PFSK-1 (cell line): Measurements from ENCODE around the gene TNRC6A.

ENCODE experiments used
- FOXP2 ChIP-seq: optimal IDR thresholded peaks from 2 replicates; pipeline ENCODE3; 2011; ENCODE audit warnings: borderline replicate concordance, control low read depth, inconsistent platforms; ENCODE audit not compliant: insufficient read depth; ENCODE audit errors: extremely low read length, extremely low read depth
- POLR2AphosphoS5 ChIP-seq: IDR thresholded peaks from 2 replicates; pipeline ENCODE4 v1.6.1; 2012; ENCODE audit warnings: low read depth, mild to moderate bottlenecking, control low read depth, low read length, moderate library complexity
- SIN3A ChIP-seq: IDR thresholded peaks from 2 replicates; pipeline ENCODE4 v1.6.1; 2012; ENCODE audit warnings: mild to moderate bottlenecking, low read length, moderate library complexity, borderline replicate concordance; ENCODE audit not compliant: insufficient read depth
- TAF1 ChIP-seq: IDR thresholded peaks from 2 replicates; pipeline ENCODE4 v1.6.1; 2012; ENCODE audit warnings: low read length, control low read depth, borderline replicate concordance; ENCODE audit not compliant: insufficient read depth
- TF ChIP-seq, protein P1 (sequence below), 2 experiments: IDR thresholded peaks; 2 replicates each; pipeline versions ENCODE4 v1.6.1 to v1.8.0; 2011 to 2012; ENCODE audit warnings: low read depth in 2 of 2, low read length in 2 of 2, control low read depth in 1 of 2, inconsistent platforms in 1 of 2, mild to moderate bottlenecking in 1 of 2, moderate library complexity in 1 of 2; ENCODE audit not compliant: insufficient read depth in 1 of 2

Gene TNRC6A

DNA sequence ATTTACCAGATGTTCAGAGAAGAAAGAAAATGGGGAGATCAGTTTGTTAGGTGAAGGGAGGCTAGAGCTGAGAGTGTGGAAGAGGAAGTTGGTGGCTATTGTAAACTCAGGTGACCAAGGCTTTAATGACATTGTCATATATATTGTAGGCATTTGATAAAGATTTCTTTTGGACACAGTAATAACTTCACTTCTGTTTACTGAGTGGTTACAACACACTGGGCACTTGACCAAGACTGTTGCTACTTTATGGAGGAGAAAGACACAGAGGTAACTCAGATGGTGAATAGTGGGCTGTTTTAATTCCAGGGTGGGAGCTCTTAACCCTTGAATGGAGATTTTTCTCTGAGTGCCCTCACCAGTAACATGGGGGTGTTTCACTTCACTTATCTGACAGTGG is 46.0 kb downstream of the TNRC6A start:
- TF ChIP-seq, protein P1, sequence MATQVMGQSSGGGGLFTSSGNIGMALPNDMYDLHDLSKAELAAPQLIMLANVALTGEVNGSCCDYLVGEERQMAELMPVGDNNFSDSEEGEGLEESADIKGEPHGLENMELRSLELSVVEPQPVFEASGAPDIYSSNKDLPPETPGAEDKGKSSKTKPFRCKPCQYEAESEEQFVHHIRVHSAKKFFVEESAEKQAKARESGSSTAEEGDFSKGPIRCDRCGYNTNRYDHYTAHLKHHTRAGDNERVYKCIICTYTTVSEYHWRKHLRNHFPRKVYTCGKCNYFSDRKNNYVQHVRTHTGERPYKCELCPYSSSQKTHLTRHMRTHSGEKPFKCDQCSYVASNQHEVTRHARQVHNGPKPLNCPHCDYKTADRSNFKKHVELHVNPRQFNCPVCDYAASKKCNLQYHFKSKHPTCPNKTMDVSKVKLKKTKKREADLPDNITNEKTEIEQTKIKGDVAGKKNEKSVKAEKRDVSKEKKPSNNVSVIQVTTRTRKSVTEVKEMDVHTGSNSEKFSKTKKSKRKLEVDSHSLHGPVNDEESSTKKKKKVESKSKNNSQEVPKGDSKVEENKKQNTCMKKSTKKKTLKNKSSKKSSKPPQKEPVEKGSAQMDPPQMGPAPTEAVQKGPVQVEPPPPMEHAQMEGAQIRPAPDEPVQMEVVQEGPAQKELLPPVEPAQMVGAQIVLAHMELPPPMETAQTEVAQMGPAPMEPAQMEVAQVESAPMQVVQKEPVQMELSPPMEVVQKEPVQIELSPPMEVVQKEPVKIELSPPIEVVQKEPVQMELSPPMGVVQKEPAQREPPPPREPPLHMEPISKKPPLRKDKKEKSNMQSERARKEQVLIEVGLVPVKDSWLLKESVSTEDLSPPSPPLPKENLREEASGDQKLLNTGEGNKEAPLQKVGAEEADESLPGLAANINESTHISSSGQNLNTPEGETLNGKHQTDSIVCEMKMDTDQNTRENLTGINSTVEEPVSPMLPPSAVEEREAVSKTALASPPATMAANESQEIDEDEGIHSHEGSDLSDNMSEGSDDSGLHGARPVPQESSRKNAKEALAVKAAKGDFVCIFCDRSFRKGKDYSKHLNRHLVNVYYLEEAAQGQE (IDR thresholded peaks at IDR 0.05; ENCODE audit: insufficient read depth in 1 of 2, low read depth in 2 of 2, low read length in 2 of 2): no peak
- no peak for TF ChIP-seq SIN3A
- TF ChIP-seq POLR2AphosphoS5: no peak
- no peak for TF ChIP-seq TAF1
- TF ChIP-seq FOXP2: no peak

DNA sequence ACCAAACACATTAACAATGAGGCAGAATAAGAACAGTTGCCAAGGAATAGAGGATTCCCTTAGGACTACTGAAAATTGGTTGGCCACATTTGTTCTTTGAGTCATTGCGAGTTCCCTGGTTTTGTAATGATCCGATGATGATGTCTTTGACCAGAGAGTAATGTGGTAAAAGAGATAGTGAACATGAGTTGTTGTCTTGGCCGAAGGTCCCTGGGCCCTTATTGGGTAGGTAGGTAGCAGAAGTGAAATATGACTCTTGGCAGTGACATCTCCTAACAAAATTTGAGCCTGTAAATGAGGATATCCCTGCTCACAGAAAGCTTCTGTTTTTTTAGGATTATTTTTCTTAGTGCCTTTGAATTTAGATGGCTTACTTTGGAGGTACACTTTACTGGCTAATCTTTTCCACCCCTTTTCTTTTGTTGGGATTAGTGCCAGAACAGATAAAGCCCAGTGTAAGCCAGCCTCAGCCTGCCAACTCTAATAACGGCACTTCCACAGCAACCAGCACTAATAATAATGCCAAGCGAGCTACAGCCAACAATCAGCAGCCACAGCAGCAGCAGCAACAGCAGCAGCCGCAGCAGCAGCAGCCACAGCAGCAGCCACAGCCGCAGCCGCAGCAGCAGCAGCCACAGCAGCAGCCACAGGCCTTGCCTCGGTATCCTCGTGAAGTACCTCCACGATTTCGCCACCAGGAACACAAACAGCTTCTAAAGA is 47.2 kb downstream of the TNRC6A start:
- TF ChIP-seq SIN3A: no peak
- TF ChIP-seq FOXP2: no peak
- TF ChIP-seq POLR2AphosphoS5: no peak
- no peak for TF ChIP-seq TAF1
- TF ChIP-seq, protein P1 (IDR thresholded peaks at IDR 0.05; ENCODE audit: insufficient read depth in 1 of 2, low read depth in 2 of 2, low read length in 2 of 2): no peak

DNA sequence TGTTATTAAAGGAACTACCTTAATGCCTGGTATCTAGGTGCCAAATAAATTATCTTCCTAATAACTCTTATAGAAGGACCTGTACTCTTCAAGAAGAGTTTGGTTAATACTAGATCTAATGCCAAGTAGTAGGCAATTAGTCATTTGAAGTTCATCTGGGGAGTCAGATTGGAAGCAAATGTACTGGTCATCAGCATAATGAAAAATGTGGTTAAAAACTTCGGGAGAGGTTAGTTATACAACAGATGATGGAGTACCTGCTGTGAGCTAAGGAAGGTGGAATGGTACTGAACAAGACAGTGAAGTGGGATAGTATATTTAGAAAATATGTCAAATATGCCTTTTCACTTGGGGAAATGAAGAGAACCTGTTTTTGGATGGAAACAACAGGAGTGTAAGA is 49.2 kb downstream of the TNRC6A start:
- TF ChIP-seq SIN3A (no peak), TAF1 (no peak), POLR2AphosphoS5 (no peak), FOXP2 (no peak)
- TF ChIP-seq, protein P1 (IDR thresholded peaks at IDR 0.05; ENCODE audit: insufficient read depth in 1 of 2, low read depth in 2 of 2, low read length in 2 of 2): no peak

DNA sequence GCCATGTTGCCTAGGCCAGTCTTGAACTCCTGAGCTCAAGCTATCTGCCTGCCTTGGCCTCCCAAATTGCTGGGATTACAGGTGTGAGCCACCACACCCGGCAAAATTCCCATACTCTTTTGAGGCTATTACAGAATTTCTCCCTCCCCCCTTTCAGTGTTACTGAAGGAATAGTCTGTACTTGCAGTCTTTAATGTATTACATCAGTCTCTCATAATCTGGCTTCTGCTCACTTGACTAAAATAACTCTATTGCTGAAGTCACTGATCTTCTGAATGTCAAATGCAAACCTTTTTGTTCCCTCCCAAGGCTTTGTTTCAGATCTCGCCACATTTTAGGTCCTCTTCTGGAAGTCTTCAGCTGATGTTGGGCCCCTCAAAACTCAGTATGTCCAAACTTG is 51.8 kb downstream of the TNRC6A start:
- no peak for TF ChIP-seq FOXP2
- no peak for TF ChIP-seq TAF1
- no peak for TF ChIP-seq SIN3A
- TF ChIP-seq, protein P1 (IDR thresholded peaks at IDR 0.05; ENCODE audit: insufficient read depth in 1 of 2, low read depth in 2 of 2, low read length in 2 of 2): no peak
- TF ChIP-seq POLR2AphosphoS5: no peak

DNA sequence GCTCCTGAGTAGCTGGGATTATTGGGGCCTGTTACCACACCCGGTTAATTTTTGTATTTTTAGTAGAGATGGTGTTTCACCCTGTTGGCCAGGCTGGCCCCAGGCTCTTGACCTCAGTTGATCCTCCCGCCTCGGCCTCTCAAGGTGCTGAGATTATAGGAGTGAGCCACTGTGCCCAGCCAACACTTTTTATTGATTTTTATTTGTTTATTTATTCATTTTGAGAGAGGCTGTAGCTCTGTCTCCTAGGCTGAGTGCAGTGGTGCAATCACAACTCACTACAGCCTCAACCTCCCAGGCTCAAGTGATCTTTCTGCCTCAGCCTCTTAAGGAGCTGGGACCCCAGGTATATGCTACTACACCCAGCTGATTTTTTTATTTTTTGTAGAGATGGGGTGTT is 54.7 kb downstream of the TNRC6A start:
- TF ChIP-seq FOXP2: no peak
- no peak for TF ChIP-seq SIN3A
- no peak for TF ChIP-seq POLR2AphosphoS5
- no peak for TF ChIP-seq TAF1
- TF ChIP-seq, protein P1 (IDR thresholded peaks at IDR 0.05; ENCODE audit: insufficient read depth in 1 of 2, low read depth in 2 of 2, low read length in 2 of 2): no peak
